Esophagus squamous epithelium (tissue), 5 donors: Measurements from ENCODE around the gene OST4. TPM values are rescaled to one million over a fixed set of nuclear protein-coding genes. Genes with fewer than 3 reads are reported as not detected.

ENCODE experiments used
- DNase-seq: peaks from one replicate; lab custom pipeline; 2025; lab: John Stamatoyannopoulos, UW
- H3K27ac ChIP-seq, 4 donors: fragments of 200-600 bp; sonication (generic); one replicate each; pipeline ENCODE4 v1.5.1; 2016 to 2019; ENCODE audit warnings: mild to moderate bottlenecking in 1 of 4
- H3K27me3 ChIP-seq, 4 donors: fragments of 200-600 bp; sonication (generic); 1 replicate in 3 of 4; 2 replicates in 1 of 4; pipeline versions ENCODE4 v1.5.1 to v1.6.0; 2017 to 2021; ENCODE audit warnings: antibody characterized with exemption in 1 of 4
- H3K36me3 ChIP-seq, 3 donors: fragments of 200-600 bp; sonication (generic); one replicate each; pipeline ENCODE4 v1.5.1; 2016 to 2019
- H3K4me1 ChIP-seq, 3 donors: fragments of 200-600 bp; sonication (generic); one replicate each; pipeline ENCODE4 v1.5.1; 2017 to 2019
- H3K4me3 ChIP-seq, 4 donors: fragments of 200-600 bp; sonication (generic); 1 replicate in 3 of 4; 2 replicates in 1 of 4; pipeline ENCODE4 v1.5.1; 2016 to 2019; ENCODE audit warnings: mild to moderate bottlenecking in 2 of 4, moderate library complexity in 1 of 4
- H3K9me3 ChIP-seq, 3 donors: fragments of 200-600 bp; sonication (generic); one replicate each; pipeline ENCODE4 v1.5.1; 2016 to 2019
- POLR2A ChIP-seq, 4 donors: fragments of 450-650 bp; IDR thresholded peaks; one replicate each; pipeline ENCODE4 v1.6.1; 2017; ENCODE audit warnings: antibody characterized with exemption in 4 of 4, mild to moderate bottlenecking in 4 of 4, moderate library complexity in 3 of 4
- WGBS, 2 donors: methylation state at CpG; one replicate each; pipeline ENCODE4 v1.1.5; 2018; 5-methylcytosine and 5-hydroxymethylcytosine counted together
- intact Hi-C: fragments of 100-400 bp; cut with DNase I; formaldehyde crosslinking; loops from one replicate; pipeline ENCODE4 v1.15.0; 2022
- total RNA-seq, 4 donors: library from RNA; depleted of rRNA; stranded (reverse); fragments of >200 nt; gene quantifications; one replicate each; pipeline ENCODE4 v1.1.0, GENCODE V29; 2016
- TF ChIP-seq, protein P1 (sequence below), 6 experiments: fragments of 450-650 bp in 4 of 6; fragments of 200-600 bp in 2 of 6; sonication (generic) in 2 of 6; IDR thresholded peaks; one replicate each; pipeline ENCODE4 v1.5.1; 2016 to 2019; ENCODE audit warnings: antibody characterized with exemption in 6 of 6, mild to moderate bottlenecking in 4 of 6, moderate library complexity in 4 of 6
- donor health status: DM: yes; HTN: yes; CAD: no.

Gene OST4
- total RNA-seq, 4 donors from 2014 or later = 149 to 242 (median 193) TPM

DNA sequence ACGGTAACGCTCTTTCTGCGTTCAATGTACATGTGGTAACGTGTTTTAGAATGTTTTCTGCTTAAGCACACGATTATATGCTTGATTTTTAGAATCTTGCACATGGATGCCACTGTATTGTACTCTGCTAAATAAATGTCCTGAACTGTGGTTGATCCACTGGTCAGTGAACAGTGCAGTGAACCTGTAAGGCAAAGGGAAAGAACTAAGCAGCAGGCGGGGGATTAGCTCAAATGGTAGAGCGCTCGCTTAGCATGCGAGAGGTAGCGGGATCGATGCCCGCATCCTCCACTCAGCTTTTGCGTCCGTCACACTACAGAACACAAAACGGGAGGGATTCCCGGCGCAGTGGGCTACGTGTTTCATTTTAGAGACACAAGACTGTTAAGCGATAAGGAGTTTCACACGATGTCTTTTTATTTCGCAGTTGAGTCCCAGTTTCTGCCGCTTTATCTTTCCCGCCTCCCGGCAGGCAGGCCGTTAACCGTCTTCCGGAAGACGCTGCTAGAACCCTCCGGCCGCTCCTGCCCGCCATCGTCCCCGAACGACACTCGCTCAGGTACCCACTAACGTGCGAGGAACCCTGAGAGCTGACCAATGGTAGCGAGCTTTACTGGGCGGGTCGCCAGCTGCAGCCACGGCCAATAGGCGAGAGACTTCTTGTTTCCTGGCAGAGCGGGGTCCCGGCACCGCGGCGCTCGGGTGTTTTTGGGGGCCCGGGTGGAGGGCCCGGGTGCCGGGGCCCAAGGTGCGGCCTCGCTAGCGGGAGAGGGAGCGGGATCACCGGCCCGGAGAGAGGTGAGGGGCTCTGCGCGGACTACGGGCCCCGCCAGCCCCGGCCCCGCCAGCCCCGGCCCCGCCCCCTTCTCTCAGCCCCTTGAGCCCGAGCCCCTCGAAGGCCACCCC lies 20.2 kb downstream of the OST4 start, which contains the start of gene AGBL5:
Gene AGBL5, plus strand, starts transcription at position 673 of the 906 bp plus-strand sequence. CDS start 1,291 bp downstream, outside the sequence.
- Histone ChIP-seq H3K27ac (peak within 1 kb of the TSS; percentile 87 to 96 (median 93)), H3K27me3 (no peaks in the 10 kb centered on the region), H3K9me3 (no peaks in the 10 kb centered on the region), H3K4me3 (peak within 1 kb of the TSS; percentile 77 to 99 (median 96)), H3K4me1 (peaks cover 11 to 34% (median 13%) of the 10 kb centered on the region in 3 donors), H3K36me3 (peaks cover 9 to 30% (median 15%) of the 10 kb centered on the region in 3 donors)
- 1% methylated on average over 25 to 27 of the region's 67 CpGs for WGBS, 2 donors
- intact Hi-C loops = no loop called here
- TF ChIP-seq, protein P1, sequence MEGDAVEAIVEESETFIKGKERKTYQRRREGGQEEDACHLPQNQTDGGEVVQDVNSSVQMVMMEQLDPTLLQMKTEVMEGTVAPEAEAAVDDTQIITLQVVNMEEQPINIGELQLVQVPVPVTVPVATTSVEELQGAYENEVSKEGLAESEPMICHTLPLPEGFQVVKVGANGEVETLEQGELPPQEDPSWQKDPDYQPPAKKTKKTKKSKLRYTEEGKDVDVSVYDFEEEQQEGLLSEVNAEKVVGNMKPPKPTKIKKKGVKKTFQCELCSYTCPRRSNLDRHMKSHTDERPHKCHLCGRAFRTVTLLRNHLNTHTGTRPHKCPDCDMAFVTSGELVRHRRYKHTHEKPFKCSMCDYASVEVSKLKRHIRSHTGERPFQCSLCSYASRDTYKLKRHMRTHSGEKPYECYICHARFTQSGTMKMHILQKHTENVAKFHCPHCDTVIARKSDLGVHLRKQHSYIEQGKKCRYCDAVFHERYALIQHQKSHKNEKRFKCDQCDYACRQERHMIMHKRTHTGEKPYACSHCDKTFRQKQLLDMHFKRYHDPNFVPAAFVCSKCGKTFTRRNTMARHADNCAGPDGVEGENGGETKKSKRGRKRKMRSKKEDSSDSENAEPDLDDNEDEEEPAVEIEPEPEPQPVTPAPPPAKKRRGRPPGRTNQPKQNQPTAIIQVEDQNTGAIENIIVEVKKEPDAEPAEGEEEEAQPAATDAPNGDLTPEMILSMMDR (IDR thresholded peaks at IDR 0.05) = peak in 1 of 6 experiments; percentile 3
- TF ChIP-seq POLR2A (IDR thresholded peaks at IDR 0.05) = peak in 2 of 4 donors; percentile 59 to 74
- peak; percentile 72 for DNase-seq

DNA sequence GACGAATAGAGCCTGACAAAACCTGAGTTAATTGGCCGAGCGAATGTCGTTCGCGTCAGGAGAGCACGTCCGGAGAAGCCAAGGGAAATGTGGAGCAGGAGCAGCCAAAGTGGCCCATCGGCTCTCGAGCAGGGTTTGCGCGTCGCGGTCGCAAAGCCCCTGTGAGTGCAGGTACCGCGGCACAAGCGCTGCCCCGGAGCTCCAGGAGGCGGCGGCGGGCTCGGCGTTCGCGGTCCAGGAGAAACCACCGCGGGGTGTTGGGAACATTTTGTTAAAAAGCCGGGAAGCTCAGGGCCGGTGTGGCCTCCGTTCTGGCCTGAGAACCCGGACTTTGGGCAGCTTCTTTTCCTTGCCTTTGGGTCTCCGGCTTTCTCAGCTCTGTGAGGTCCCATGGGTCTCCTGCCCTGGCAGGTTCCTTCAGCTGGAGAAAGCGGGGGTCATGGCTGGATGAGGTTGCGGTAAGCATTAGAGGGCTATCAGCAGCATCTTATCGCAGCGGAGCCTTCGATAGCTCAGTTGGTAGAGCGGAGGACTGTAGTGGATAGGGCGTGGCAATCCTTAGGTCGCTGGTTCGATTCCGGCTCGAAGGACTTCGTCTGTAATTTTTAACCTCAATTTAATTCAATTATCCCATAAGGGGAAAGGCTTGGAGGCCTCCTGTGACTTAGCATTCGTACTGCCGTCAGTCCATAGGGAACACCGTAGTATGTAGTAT lies 21.0 kb downstream of the OST4 start:
- peaks cover 9 to 22% (median 9%) of the 10 kb centered on the region in 3 donors for H3K36me3 ChIP-seq
- no peaks in the 10 kb centered on the region for H3K9me3 ChIP-seq
- peak overlapping the region; percentile 87 to 96 (median 93) for H3K27ac ChIP-seq
- intact Hi-C loops = no loop called here
- H3K4me1 ChIP-seq = peaks cover 11 to 34% (median 13%) of the 10 kb centered on the region in 3 donors
- H3K4me3 ChIP-seq = peak overlapping the region; percentile 77 to 99 (median 96)
- DNase-seq = peak; percentile 20
- H3K27me3 ChIP-seq = no peaks in the 10 kb centered on the region
- 0% methylated on average over 8 to 11 of the region's 48 CpGs for WGBS, 2 donors
- peak in 1 of 4 donors; percentile 8 for TF ChIP-seq POLR2A (IDR thresholded peaks at IDR 0.05)
- TF ChIP-seq, protein P1 (IDR thresholded peaks at IDR 0.05) = peak in 4 of 6 experiments; percentile 40 to 64 (median 48)

DNA sequence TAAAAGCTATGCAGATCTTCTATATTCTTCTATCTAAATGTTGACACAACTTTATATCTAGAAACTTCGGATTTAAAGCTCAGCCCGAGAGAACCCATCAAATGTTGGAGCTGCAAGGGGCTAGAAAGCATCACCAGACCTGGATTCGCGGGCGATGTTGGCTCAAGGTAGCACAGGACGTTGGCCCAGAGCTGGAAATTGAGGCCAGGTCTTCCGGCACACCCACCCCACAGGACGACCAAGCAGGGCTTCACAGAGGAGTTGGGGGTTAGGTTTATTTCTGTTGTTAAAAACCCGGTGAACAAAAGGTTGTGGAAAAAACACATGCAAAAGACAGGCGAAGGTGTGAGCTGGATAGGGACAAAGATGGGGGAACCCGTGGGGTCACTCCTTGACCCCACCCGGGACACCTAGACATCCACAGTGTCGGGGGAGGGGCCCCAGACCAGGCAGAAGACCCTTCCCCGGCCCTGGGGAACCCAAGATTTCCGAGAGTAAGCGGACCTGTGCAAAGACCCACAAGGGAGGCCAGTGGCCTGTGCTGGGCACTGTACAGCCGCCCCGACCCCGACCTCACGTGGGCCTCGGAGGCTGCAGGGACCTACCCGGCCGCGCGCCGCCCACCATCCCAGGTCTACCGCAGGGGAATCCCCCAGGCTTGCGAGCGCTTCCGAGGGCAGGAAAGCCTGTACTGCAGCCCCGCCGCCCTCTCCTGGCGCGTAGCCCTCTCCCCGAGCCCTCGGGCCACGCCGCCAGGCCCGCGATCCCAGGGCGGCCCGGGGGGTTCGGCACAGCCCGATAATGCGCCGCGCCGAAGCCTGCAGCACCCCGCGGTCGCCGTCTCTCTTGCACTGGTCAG lies 21.8 kb downstream of the OST4 start:
- DNase-seq = no peak
- 4 to 17% methylated on average over 18 to 37 of the region's 52 CpGs for WGBS, 2 donors
- TF ChIP-seq, protein P1 (IDR thresholded peaks at IDR 0.05) = no peak
- no peak for TF ChIP-seq POLR2A (IDR thresholded peaks at IDR 0.05)
- Histone ChIP-seq H3K4me3 (peak overlapping the region; percentile 77 to 99 (median 96)), H3K4me1 (peaks cover 11 to 34% (median 13%) of the 10 kb centered on the region in 3 donors), H3K27me3 (no peaks in the 10 kb centered on the region), H3K36me3 (peaks cover 1 to 14% (median 8%) of the 10 kb centered on the region in 3 donors), H3K27ac (peak overlapping the region; percentile 87 to 96 (median 93)), H3K9me3 (no peaks in the 10 kb centered on the region)
- intact Hi-C loops = no loop called here

- Histone ChIP-seq H3K4me3 (no peak overlapping the region), H3K9me3 (no peaks in the 10 kb centered on the region), H3K36me3 (peaks cover 30 to 39% (median 31%) of the 10 kb centered on the region in 3 donors), H3K27me3 (no peaks in the 10 kb centered on the region), H3K27ac (no peak overlapping the region), H3K4me1 (no peaks in the 10 kb centered on the region)
- intact Hi-C loops = no loop called here
- no peak for DNase-seq
- TF ChIP-seq, protein P1 (IDR thresholded peaks at IDR 0.05) = no peak
- TF ChIP-seq POLR2A (IDR thresholded peaks at IDR 0.05) = no peak
- 84 to 86% methylated on average over 6 to 7 of the region's 7 CpGs for WGBS, 2 donors
These were observed 28.3 kb downstream of the OST4 start for GRCh38 chr2:27042985-27043634.
